ENCODE results near the gene ITGA11. TPM values are rescaled to one million over a fixed set of nuclear protein-coding genes. Genes with fewer than 3 reads are reported as not detected.
"Not testable (repeated sequence)": the region's sequence is repeated elsewhere in the genome, so short reads cannot be mapped to it uniquely, and the experiment has no call there.

The ITGA11 gene
- total and polyA plus RNA-seq, 2 donors = 2.9 to 16.6 TPM

GRCh38 chr15:68425428-68426060 lies 6.4 kb downstream of the ITGA11 start:
- H3K36me3 ChIP-seq (ENCODE audit: insufficient read depth) = no peaks in the 10 kb centered on the region
- WGBS = 95% methylated on average over 9 of the region's 9 CpGs
- H3K4me1 ChIP-seq (ENCODE audit: insufficient read depth) = no peaks in the 10 kb centered on the region
- H3K4me3 ChIP-seq (ENCODE audit: low read depth, low read length) = no peak overlapping the region
- no peak overlapping the region for H3K27ac ChIP-seq (ENCODE audit: low read depth)
- DNase-seq (ENCODE audit: extremely low spot score) = no peak

GRCh38 chr15:68424754-68425390 lies 7.1 kb downstream of the ITGA11 start:
- no peak for DNase-seq (ENCODE audit: extremely low spot score)
- WGBS = 91% methylated on average over 7 of the region's 7 CpGs
- H3K4me1 ChIP-seq (ENCODE audit: insufficient read depth) = no peaks in the 10 kb centered on the region
- no peaks in the 10 kb centered on the region for H3K36me3 ChIP-seq (ENCODE audit: insufficient read depth)
- no peak overlapping the region for H3K4me3 ChIP-seq (ENCODE audit: low read depth, low read length)
- no peak overlapping the region for H3K27ac ChIP-seq (ENCODE audit: low read depth)

- H3K36me3 ChIP-seq (ENCODE audit: insufficient read depth) = no peaks in the 10 kb centered on the region
- DNase-seq (ENCODE audit: extremely low spot score) = no peak
- H3K27ac ChIP-seq (ENCODE audit: low read depth) = no peak overlapping the region
- H3K4me1 ChIP-seq (ENCODE audit: insufficient read depth) = no peaks in the 10 kb centered on the region
- H3K4me3 ChIP-seq (ENCODE audit: low read depth, low read length) = no peak overlapping the region
- 95% methylated on average over 10 of the region's 10 CpGs for WGBS
Observed at GRCh38 chr15:68423359-68424296, 8.3 kb downstream of the ITGA11 start.

GRCh38 chr15:68422403-68423145 lies 9.4 kb downstream of the ITGA11 start:
- H3K4me3 ChIP-seq (ENCODE audit: low read depth, low read length); H3K27ac ChIP-seq (ENCODE audit: low read depth); DNase-seq (ENCODE audit: extremely low spot score); H3K36me3 ChIP-seq (ENCODE audit: insufficient read depth); H3K4me1 ChIP-seq (ENCODE audit: insufficient read depth): not testable (repeated sequence)
- WGBS = 69% methylated on average over 4 of the region's 5 CpGs

- Histone ChIP-seq H3K4me3 (ENCODE audit: low read depth, low read length) (no peak overlapping the region), H3K27ac (ENCODE audit: low read depth) (peak overlapping the region; percentile 43), H3K36me3 (ENCODE audit: insufficient read depth) (no peaks in the 10 kb centered on the region), H3K4me1 (ENCODE audit: insufficient read depth) (no peaks in the 10 kb centered on the region)
- no peak for DNase-seq (ENCODE audit: extremely low spot score)
- 81% methylated on average over 14 of the region's 14 CpGs for WGBS
Observed at GRCh38 chr15:68421798-68422402, 10.1 kb downstream of the ITGA11 start.

- no peak overlapping the region for H3K4me3 ChIP-seq (ENCODE audit: low read depth, low read length)
- H3K36me3 ChIP-seq (ENCODE audit: insufficient read depth) = no peaks in the 10 kb centered on the region
- no peak overlapping the region for H3K27ac ChIP-seq (ENCODE audit: low read depth)
- WGBS = 78% methylated on average over 7 of the region's 7 CpGs
- no peak for DNase-seq (ENCODE audit: extremely low spot score)
- H3K4me1 ChIP-seq (ENCODE audit: insufficient read depth) = no peaks in the 10 kb centered on the region
Observed at GRCh38 chr15:68421115-68421551, 10.8 kb downstream of the ITGA11 start.

- no peak overlapping the region for H3K27ac ChIP-seq (ENCODE audit: low read depth)
- H3K4me1 ChIP-seq (ENCODE audit: insufficient read depth) = no peaks in the 10 kb centered on the region
- H3K36me3 ChIP-seq (ENCODE audit: insufficient read depth) = no peaks in the 10 kb centered on the region
Observed at GRCh38 chr15:68420186-68420684, 11.7 kb downstream of the ITGA11 start.

GRCh38 chr15:68419301-68420175 lies 12.4 kb downstream of the ITGA11 start:
- WGBS = 89% methylated on average over 5 of the region's 5 CpGs
- Histone ChIP-seq H3K36me3 (ENCODE audit: insufficient read depth) (no peaks in the 10 kb centered on the region), H3K27ac (ENCODE audit: low read depth) (no peak overlapping the region), H3K4me3 (ENCODE audit: low read depth, low read length) (no peak overlapping the region), H3K4me1 (ENCODE audit: insufficient read depth) (no peaks in the 10 kb centered on the region)
- DNase-seq (ENCODE audit: extremely low spot score) = no peak

More at GRCh38 chr15:68420186-68420684, 11.7 kb downstream of the ITGA11 start:
- 91% methylated on average over 4 of the region's 4 CpGs for WGBS
- no peak for DNase-seq (ENCODE audit: extremely low spot score)
- H3K4me3 ChIP-seq (ENCODE audit: low read depth, low read length) = no peak overlapping the region

GRCh38 chr15:68418611-68419161 lies 13.3 kb downstream of the ITGA11 start:
- 28% methylated on average over 6 of the region's 6 CpGs for WGBS
- H3K36me3 ChIP-seq (ENCODE audit: insufficient read depth) = no peaks in the 10 kb centered on the region
- DNase-seq (ENCODE audit: extremely low spot score) = peak; percentile 52
- no peak overlapping the region for H3K27ac ChIP-seq (ENCODE audit: low read depth)
- H3K4me3 ChIP-seq (ENCODE audit: low read depth, low read length) = no peak overlapping the region
- no peaks in the 10 kb centered on the region for H3K4me1 ChIP-seq (ENCODE audit: insufficient read depth)

- Histone ChIP-seq H3K4me3 (ENCODE audit: low read depth, low read length) (no peak overlapping the region), H3K27ac (ENCODE audit: low read depth) (no peak overlapping the region), H3K4me1 (ENCODE audit: insufficient read depth) (no peaks in the 10 kb centered on the region), H3K36me3 (ENCODE audit: insufficient read depth) (no peaks in the 10 kb centered on the region)
- DNase-seq (ENCODE audit: extremely low spot score) = no peak
- 56% methylated on average over 2 of the region's 2 CpGs for WGBS
Observed at GRCh38 chr15:68417897-68418296, 14.1 kb downstream of the ITGA11 start.

GRCh38 chr15:68417051-68417450 lies 14.9 kb downstream of the ITGA11 start:
- Histone ChIP-seq H3K27ac (ENCODE audit: low read depth) (no peak overlapping the region), H3K4me1 (ENCODE audit: insufficient read depth) (no peaks in the 10 kb centered on the region), H3K36me3 (ENCODE audit: insufficient read depth) (no peaks in the 10 kb centered on the region), H3K4me3 (ENCODE audit: low read depth, low read length) (no peak overlapping the region)
- 76% methylated on average over 3 of the region's 3 CpGs for WGBS
- DNase-seq (ENCODE audit: extremely low spot score) = no peak

GRCh38 chr15:68416158-68416535 lies 15.8 kb downstream of the ITGA11 start:
- no peaks in the 10 kb centered on the region for H3K4me1 ChIP-seq (ENCODE audit: insufficient read depth)
- H3K36me3 ChIP-seq (ENCODE audit: insufficient read depth) = no peaks in the 10 kb centered on the region
- WGBS = 75% methylated on average over 4 of the region's 4 CpGs
- no peak for DNase-seq (ENCODE audit: extremely low spot score)
- H3K4me3 ChIP-seq (ENCODE audit: low read depth, low read length) = no peak overlapping the region
- no peak overlapping the region for H3K27ac ChIP-seq (ENCODE audit: low read depth)
